ENCODE data around the gene PIGN.

The PIGN gene

DNA sequence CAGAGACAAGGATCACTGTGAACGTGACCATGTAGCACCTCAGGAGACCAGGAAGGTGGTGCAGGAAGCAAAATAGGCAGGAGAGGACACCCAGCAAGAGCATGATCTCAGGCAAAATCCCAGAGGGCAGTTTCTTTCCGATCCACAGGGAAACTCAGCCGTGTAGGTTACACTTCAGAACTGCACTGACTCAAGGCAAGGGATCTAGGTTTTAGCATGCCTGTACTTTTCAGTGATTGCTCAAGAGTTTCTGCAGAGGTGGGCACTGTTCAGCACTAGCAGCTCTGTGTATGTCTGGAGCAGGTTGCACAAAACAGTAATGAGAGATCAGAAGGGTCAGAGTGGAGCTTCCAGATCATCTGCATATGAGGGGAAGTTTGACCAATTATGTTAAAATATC, 177.3 kb downstream of the PIGN start:
- no peak for DNase-seq (ENCODE audit: low spot score)

DNA sequence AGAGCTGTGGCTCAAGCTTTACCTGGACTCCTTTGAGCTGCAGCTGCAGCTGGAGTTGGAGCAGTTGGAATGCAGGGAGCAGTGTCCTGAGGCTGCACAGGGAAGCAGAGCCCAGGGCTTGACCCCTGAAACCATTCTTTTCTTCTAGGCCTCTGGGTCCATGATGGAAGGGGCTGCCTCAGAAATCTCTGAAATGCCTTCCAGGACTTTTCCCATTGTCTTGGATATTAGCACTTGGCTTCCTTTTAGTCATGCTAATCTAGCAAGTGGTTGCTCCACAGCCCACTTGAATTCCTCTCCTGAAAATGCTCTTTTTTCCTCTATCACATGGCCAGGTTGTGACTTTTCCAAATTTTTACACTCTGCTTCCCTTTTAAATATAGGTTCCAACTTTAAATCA, 185.5 kb downstream of the PIGN start:
- no peak for DNase-seq (ENCODE audit: low spot score)

DNA sequence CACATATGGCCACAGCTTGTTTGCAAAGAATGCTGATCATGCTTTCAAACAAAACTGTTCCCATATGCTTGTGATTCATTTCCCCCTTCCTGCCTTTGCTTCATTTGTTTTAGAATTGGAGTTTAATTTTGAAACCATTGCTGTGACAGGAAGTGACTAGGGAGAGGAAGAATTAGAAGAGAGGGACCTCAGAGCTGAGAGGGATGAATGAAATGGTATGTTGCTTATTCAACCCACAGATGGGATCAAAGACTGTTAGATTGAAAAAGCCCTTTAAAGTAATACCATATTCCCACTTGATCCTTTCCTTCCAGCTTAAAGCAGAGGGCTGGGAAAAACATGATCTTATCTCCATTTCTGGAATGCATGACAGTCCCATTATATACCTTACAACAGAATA, 187.9 kb downstream of the PIGN start:
- DNase-seq (ENCODE audit: low spot score), result no peak

DNA sequence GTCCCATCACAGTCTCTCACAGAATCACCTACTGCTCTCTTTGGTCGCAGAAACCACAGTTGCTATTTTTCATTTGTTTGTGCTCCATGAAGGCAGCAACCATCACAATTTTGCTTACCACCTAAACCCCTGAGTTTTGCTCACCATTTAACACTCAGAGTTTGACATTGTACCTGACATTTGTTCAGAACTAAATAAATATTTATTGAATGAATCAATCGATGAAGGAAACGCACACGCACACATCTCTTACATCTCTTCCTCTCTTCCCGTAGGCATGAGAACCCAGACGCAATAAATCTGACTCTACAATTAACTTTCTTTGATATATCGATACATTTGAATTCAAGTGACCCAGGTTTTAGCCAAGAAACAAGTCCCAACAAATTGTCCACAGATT, 188.5 kb downstream of the PIGN start:
- no peak for DNase-seq (ENCODE audit: low spot score)

DNA sequence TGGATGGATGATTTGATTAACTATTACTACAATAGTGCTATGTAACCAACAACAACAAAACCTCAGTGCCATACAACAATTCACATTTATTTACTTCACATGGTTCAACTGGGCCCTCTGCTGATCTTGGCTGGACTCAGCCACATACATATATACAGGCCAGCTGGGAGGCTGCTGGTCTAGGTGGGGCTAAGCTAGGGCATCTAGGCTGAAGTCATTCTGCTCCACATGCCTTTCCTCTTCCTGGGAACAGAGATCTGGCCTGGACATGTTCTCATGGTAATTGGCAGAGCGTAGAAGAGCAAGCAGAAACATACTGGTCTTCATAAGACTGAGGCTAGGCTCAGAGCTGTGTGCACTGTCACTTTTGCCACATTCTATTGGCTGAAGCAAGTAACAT, 191.2 kb downstream of the PIGN start:
- DNase-seq (ENCODE audit: low spot score), result no peak

DNA sequence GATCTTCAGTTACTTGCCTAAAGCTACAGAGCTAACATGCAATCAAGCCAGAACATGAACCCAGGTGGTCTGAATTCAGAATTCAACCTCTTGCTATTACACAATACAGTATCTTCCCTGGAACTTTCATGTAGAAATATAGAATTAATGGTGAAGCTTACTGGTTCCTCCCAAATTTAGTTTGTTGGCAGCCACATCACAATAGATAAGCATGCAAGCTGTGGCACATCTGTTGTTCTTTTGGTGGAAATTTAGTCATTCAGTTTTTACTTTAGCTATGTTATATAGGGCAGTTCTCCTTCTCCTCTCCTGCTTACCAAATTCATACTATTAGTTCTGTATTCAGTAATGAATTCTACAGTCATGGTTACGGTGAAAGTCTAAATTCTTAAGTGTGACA, 193.0 kb downstream of the PIGN start:
- no peak for DNase-seq (ENCODE audit: low spot score)

DNA sequence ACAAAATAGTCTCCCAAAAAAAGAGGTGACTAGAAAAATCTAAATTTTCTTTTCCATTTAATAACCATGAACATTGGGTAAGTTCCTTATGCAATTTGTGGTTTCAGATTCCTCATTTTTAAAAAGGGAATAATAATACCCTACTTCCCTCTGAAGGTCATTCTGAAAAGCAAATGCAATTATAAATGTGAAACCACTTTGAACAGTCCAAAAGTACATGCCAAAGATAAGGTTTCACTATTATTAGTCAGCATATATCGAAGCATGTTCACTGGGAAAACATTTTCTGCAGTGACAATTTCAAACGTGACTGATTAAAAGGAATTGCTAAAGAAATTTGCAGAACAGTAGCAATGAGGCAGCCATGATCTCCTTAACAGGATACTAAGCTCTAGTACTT, 193.9 kb downstream of the PIGN start:
- DNase-seq (ENCODE audit: low spot score), result no peak

DNA sequence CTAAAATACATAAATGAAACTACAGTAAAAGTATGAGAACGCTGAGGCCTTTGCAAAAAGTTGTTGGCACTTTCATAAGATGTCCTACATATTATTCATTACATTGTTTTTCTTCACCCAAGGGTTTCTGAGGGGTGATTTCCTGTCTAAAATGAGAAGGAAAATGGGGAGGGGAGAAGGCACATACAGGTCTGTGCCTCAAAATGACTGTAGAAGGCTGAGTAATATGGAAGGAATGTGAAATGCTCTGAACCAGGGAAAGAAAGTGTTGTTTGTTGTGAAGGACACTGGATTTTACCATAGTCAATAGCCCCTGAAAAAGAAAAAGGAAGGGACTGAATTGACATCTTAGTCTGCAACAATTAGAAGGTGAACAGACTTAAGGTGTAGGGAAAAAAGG, 194.6 kb downstream of the PIGN start:
- DNase-seq (ENCODE audit: low spot score), result no peak

DNA sequence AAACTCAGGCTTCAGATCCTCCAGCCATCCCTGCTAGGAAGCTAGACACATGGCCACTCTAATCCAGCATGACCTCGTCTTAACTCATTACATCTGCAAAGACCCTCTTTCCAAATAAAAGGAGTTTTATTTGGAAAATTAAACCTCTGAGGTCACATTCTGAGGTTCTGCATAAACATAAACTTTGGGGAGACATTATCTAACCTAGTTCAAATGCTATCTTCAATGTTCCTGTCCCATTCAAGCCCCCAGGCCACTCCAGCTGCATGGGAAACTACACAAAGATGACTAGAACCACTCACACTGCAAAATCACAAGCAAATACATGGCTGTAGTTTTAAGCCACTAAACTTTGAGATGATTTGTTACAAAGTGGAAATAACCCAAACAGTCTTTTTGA, 195.0 kb downstream of the PIGN start:
- no peak for DNase-seq (ENCODE audit: low spot score)

DNA sequence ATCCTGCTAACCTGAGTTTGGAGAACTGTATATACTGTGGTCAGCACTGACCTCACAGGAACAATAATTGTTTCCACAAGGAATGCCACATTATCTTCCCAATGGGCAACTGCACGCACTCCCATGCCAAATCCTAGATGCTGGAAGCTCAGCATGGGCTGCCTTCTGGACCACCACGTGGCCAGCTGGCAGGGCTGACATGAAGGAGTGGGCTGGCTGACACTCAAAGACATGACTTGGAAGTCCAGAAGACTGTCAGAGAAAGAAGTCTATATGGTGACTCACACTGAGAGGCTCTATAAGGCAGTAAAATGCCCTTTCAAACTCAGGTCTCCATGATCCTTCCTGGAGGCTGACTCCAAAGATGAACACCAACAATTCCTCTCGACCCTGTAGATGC, 195.7 kb downstream of the PIGN start:
- DNase-seq (ENCODE audit: low spot score), result no peak

Data from HuH-7 (cell line).